HCT116 (cell line): ENCODE measurements around the gene GSTM3. TPM values are rescaled to one million over a fixed set of nuclear protein-coding genes. Genes with fewer than 3 reads are reported as not detected.

Experiments
- ATAC-seq: fragments of 200-7000 bp; cut with Tn5 transposase; 2 replicates; pipeline ENCODE4 v1.9.1; 2020; ENCODE audit warnings: mild to moderate bottlenecking, moderate library complexity
- BruUV-seq: library from RNA; stranded (reverse); fragments of 400-500 nt; replicated peaks from 2 replicates; lab custom pipeline; 2021; lab: Mats Ljungman, UMichigan
- CTCF ChIA-PET: fragments of 300-600 bp; sonication (Branson Sonifier 250); formaldehyde crosslinking; loops from one replicate; lab custom pipeline; 2021; ENCODE audit warnings: antibody characterized with exemption; lab: Charles Lee
- POLR2A ChIA-PET: fragments of 300-600, 350-600 bp; sonication (Branson Sonifier 250); formaldehyde crosslinking; loops from one replicate; lab custom pipeline; 2021; ENCODE audit warnings: antibody characterized with exemption; lab: Charles Lee
- RAD21 ChIA-PET, 2 experiments: fragments of 300-600 bp; sonication (Branson Sonifier 250); formaldehyde crosslinking; loops; one replicate each; lab custom pipeline; 2023; ENCODE audit warnings: low total read pairs in 2 of 2; ENCODE audit not compliant: uncharacterized antibody in 2 of 2, unreplicated experiment in 2 of 2, low non-redundant PET in 1 of 2; lab: Charles Lee
- DNase-seq: peaks from one replicate; pipeline ENCODE4 v3.0.0-alpha.2; 2010; ENCODE audit warnings: low read depth, low spot score
- H2AFZ ChIP-seq: fragments of 200-600 bp; shearing (Covaris generic), sonication (generic); 2 replicates; pipeline ENCODE4 v1.6.1; 2017; ENCODE audit warnings: low read depth, mixed run types, mixed read lengths, antibody characterized with exemption, low read length; ENCODE audit not compliant: poor library complexity, severe bottlenecking
- H3K27ac ChIP-seq: 2 replicates; pipeline ENCODE4 v1.5.1; 2012; ENCODE audit warnings: low read depth, low read length
- H3K27me3 ChIP-seq: fragments of 200-600 bp; sonication (generic); 2 replicates; pipeline ENCODE4 v1.6.1; 2016; ENCODE audit warnings: mixed run types, low read length, mixed read lengths; ENCODE audit not compliant: insufficient read depth
- H3K36me3 ChIP-seq, 2 experiments: fragments of 200-500 bp in 1 of 2; fragments of 200-600 bp in 1 of 2; sonication (Bioruptor generic) in 1 of 2; sonication (generic) in 1 of 2; 2 replicates each; pipeline versions ENCODE4 v1.5.1 to v1.6.1; 2014 to 2016; ENCODE audit warnings: low read length in 2 of 2, inconsistent platforms in 1 of 2, mixed read lengths in 1 of 2, mixed run types in 1 of 2; ENCODE audit not compliant: insufficient read depth in 2 of 2, control insufficient read depth in 1 of 2
- H3K4me1 ChIP-seq, 2 experiments: fragments of 200-600 bp in 1 of 2; sonication (generic) in 1 of 2; 2 replicates each; pipeline versions ENCODE4 v1.5.1 to v1.6.1; 2012 to 2017; ENCODE audit warnings: low read length in 2 of 2, inconsistent platforms in 1 of 2, mild to moderate bottlenecking in 1 of 2, mixed read lengths in 1 of 2, mixed run types in 1 of 2, moderate library complexity in 1 of 2; ENCODE audit not compliant: insufficient read depth in 2 of 2, control insufficient read depth in 1 of 2
- H3K4me2 ChIP-seq: fragments of 200-600 bp; sonication (generic); 2 replicates; pipeline ENCODE4 v1.6.1; 2017; ENCODE audit warnings: mixed run types, low read length, mixed read lengths
- H3K4me3 ChIP-seq, 2 experiments: fragments of 200-600 bp in 1 of 2; sonication (generic) in 1 of 2; replicated peaks in 1 of 2; 2 replicates each; pipeline ENCODE4 v1.5.1; 2011 to 2016; ENCODE audit warnings: low read length in 2 of 2, control low read depth in 1 of 2, low read depth in 1 of 2, mild to moderate bottlenecking in 1 of 2, mixed read lengths in 1 of 2, mixed run types in 1 of 2
- H3K79me2 ChIP-seq: fragments of 200-600 bp; sonication (generic); 2 replicates; pipeline ENCODE4 v1.6.1; 2017; ENCODE audit warnings: mild to moderate bottlenecking, mixed run types, low read length, moderate library complexity, mixed read lengths; ENCODE audit not compliant: insufficient read depth
- H3K9ac ChIP-seq: fragments of 200-600 bp; sonication (generic); 2 replicates; pipeline ENCODE4 v1.6.1; 2016; ENCODE audit warnings: low read length, mixed read lengths
- H3K9me2 ChIP-seq: fragments of 200-600 bp; sonication (generic), shearing (Covaris generic); 2 replicates; pipeline ENCODE4 v1.6.1; 2017; ENCODE audit warnings: mixed run types, mild to moderate bottlenecking, moderate library complexity; ENCODE audit not compliant: insufficient read depth
- H3K9me3 ChIP-seq, 2 experiments: fragments of 200-500 bp in 1 of 2; fragments of 200-600 bp in 1 of 2; sonication (Bioruptor generic) in 1 of 2; sonication (generic) in 1 of 2; 2 replicates each; pipeline ENCODE4 v1.6.1; 2014 to 2017; ENCODE audit warnings: low read length in 2 of 2, mixed read lengths in 2 of 2, inconsistent platforms in 1 of 2, low read depth in 1 of 2, mild to moderate bottlenecking in 1 of 2, mixed run types in 1 of 2, moderate library complexity in 1 of 2; ENCODE audit not compliant: control insufficient read depth in 1 of 2, insufficient read depth in 1 of 2
- H4K20me1 ChIP-seq: fragments of 200-600 bp; sonication (generic), shearing (Covaris generic); 2 replicates; pipeline ENCODE4 v1.6.1; 2017; ENCODE audit warnings: mixed run types, mild to moderate bottlenecking, moderate library complexity; ENCODE audit not compliant: insufficient read depth
- ATF3 ChIP-seq: IDR thresholded peaks from 2 replicates; pipeline ENCODE4 v1.6.1; 2012
- TCF7L2 ChIP-seq: IDR thresholded peaks from 2 replicates; pipeline ENCODE4 v1.7.0; 2011; ENCODE audit warnings: borderline replicate concordance, inconsistent platforms; ENCODE audit not compliant: insufficient read depth, insufficient read length; ENCODE audit errors: extremely low read depth
- ZNF274 ChIP-seq: fragments of 200-500 bp; sonication (Bioruptor generic); IDR thresholded peaks from 2 replicates; pipeline ENCODE4 v1.6.1; 2014; ENCODE audit warnings: mild to moderate bottlenecking, low read depth, low read length, inconsistent platforms
- intact Hi-C: fragments of 100-400 bp; cut with micrococcal nuclease; formaldehyde crosslinking; loops from 2 replicates; pipeline ENCODE4 v1.10.0; 2022
- total RNA-seq: library from RNA; stranded (reverse); gene quantifications from one replicate; pipeline ENCODE4 v1.2.1, GENCODE V29; 2021; ENCODE audit not compliant: unreplicated experiment
- TF ChIP-seq, protein P1 (sequence below): IDR thresholded peaks from 2 replicates; pipeline ENCODE4 v1.6.1; 2012; ENCODE audit warnings: low read depth
- TF ChIP-seq, protein P2 (sequence below), 3 experiments: fragments of 200-600 bp in 1 of 3; sonication (generic) in 1 of 3; IDR thresholded peaks in 2 of 3; conservative IDR thresholded peaks in 1 of 3; 2 replicates each; pipeline ENCODE4 v1.5.1; 2012 to 2017; ENCODE audit warnings: low read depth in 2 of 3, low read length in 2 of 3, antibody characterized with exemption in 1 of 3, borderline replicate concordance in 1 of 3, control low read depth in 1 of 3, mild to moderate bottlenecking in 1 of 3, mixed read lengths in 1 of 3, mixed run types in 1 of 3, moderate library complexity in 1 of 3; ENCODE audit not compliant: insufficient read depth in 1 of 3

Gene GSTM3
- total RNA-seq, 1 experiment from 2014 or later = 0.39 TPM

DNA sequence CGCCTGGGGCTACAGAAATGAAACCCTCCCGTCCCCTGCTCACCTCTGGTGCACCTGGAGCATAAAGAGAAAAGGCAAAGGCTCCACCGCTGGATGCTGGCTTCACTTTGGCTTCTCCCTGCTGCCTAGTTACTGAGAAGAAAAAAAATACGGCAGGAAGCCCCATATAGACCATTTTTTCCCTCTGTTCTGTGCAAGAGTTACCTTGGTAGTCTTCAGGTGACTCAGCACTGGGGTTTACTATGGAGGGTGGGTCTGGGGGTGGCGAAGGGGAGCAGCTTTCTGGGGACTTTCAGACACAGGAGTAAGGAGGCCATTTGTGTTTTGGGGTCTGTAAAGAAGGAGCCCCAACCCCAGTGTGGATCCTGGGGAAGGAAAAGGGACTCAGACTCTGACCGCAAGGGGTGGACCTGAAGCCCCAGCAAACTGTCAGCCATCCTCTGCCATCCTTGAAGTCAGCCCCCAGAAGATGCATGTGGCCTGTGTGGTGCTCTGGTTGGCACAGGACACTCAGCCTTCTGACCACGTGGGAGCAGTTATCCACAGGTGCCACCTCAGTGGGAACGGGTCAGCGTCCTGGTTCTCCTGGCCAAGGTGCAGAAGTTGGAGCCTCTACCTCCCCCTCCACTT, 48.8 kb upstream of the GSTM3 start (continued):
- TF ChIP-seq TCF7L2 (no peak), ZNF274 (no peak)
- TF ChIP-seq, protein P1, sequence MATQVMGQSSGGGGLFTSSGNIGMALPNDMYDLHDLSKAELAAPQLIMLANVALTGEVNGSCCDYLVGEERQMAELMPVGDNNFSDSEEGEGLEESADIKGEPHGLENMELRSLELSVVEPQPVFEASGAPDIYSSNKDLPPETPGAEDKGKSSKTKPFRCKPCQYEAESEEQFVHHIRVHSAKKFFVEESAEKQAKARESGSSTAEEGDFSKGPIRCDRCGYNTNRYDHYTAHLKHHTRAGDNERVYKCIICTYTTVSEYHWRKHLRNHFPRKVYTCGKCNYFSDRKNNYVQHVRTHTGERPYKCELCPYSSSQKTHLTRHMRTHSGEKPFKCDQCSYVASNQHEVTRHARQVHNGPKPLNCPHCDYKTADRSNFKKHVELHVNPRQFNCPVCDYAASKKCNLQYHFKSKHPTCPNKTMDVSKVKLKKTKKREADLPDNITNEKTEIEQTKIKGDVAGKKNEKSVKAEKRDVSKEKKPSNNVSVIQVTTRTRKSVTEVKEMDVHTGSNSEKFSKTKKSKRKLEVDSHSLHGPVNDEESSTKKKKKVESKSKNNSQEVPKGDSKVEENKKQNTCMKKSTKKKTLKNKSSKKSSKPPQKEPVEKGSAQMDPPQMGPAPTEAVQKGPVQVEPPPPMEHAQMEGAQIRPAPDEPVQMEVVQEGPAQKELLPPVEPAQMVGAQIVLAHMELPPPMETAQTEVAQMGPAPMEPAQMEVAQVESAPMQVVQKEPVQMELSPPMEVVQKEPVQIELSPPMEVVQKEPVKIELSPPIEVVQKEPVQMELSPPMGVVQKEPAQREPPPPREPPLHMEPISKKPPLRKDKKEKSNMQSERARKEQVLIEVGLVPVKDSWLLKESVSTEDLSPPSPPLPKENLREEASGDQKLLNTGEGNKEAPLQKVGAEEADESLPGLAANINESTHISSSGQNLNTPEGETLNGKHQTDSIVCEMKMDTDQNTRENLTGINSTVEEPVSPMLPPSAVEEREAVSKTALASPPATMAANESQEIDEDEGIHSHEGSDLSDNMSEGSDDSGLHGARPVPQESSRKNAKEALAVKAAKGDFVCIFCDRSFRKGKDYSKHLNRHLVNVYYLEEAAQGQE = no peak

GRCh38 chr1:109788695-109789521, 48.1 kb upstream of the GSTM3 start:
- no TSS peak for BruUV-seq
- peaks cover 38 to 80% of the 10 kb centered on the region in 2 experiments for H3K4me1 ChIP-seq
- no peak overlapping the region for H3K9ac ChIP-seq
- H4K20me1 ChIP-seq = no peaks in the 10 kb centered on the region
- RAD21 ChIA-PET = interaction anchor here in 1 of 2 experiments (0.9 kb wide), 1 partner anchor 12 kb away, joined by 3 read pairs; no protein-coding TSS in a partner anchor
- TF ChIP-seq, protein P2, sequence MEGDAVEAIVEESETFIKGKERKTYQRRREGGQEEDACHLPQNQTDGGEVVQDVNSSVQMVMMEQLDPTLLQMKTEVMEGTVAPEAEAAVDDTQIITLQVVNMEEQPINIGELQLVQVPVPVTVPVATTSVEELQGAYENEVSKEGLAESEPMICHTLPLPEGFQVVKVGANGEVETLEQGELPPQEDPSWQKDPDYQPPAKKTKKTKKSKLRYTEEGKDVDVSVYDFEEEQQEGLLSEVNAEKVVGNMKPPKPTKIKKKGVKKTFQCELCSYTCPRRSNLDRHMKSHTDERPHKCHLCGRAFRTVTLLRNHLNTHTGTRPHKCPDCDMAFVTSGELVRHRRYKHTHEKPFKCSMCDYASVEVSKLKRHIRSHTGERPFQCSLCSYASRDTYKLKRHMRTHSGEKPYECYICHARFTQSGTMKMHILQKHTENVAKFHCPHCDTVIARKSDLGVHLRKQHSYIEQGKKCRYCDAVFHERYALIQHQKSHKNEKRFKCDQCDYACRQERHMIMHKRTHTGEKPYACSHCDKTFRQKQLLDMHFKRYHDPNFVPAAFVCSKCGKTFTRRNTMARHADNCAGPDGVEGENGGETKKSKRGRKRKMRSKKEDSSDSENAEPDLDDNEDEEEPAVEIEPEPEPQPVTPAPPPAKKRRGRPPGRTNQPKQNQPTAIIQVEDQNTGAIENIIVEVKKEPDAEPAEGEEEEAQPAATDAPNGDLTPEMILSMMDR (IDR thresholded peaks at IDR 0.05 in 2 of 3, conservative IDR thresholded peaks at IDR 0.05 in 1 of 3; ENCODE audit: borderline replicate concordance in 1 of 3, insufficient read depth in 1 of 3, low read depth in 2 of 3, low read length in 2 of 3) = peak in 2 of 3 experiments; percentile 51 to 59; a peak in 4 of 6 replicates
- no peak for TF ChIP-seq ATF3
- TF ChIP-seq, all 23 proteins: peak for 1
- H3K9me3 ChIP-seq = no peaks in the 10 kb centered on the region
- ChIA-PET CTCF (interaction anchor here (19.5 kb wide), 1 partner anchor 193 kb away, joined by 396 read pairs; the partner anchor contains the start of gene AHCYL1), POLR2A (interaction anchor here (0.9 kb wide), 1 partner anchor 240 kb away, joined by 3 read pairs; the partner anchor contains the start of gene GNAI3)
- intact Hi-C loops = no loop called here
- no peak overlapping the region for H3K27ac ChIP-seq
- DNase-seq (peak; percentile 21), ATAC-seq (peak; percentile 55)
- no peak overlapping the region for H3K4me2 ChIP-seq
- H3K9me2 ChIP-seq = no peaks in the 10 kb centered on the region
- H2AFZ ChIP-seq = no peak overlapping the region
- no peak overlapping the region for H3K4me3 ChIP-seq
- H3K79me2 ChIP-seq = no peaks in the 10 kb centered on the region
- no peaks in the 10 kb centered on the region for H3K27me3 ChIP-seq
- no peaks in the 10 kb centered on the region for H3K36me3 ChIP-seq
